HepG2 (cell line): ENCODE results near the gene NF2. TPM values are rescaled to one million over a fixed set of nuclear protein-coding genes. Genes with fewer than 3 reads are reported as not detected.

Experiments
- ADNP ChIP-seq: sonication (generic); formaldehyde crosslinking; IDR thresholded peaks from 2 replicates; pipeline ENCODE4 v1.4.0; 2020; ENCODE audit warnings: missing genetic modification reagents
- ARID2 ChIP-seq: sonication (generic); formaldehyde crosslinking; IDR thresholded peaks from 2 replicates; pipeline ENCODE4 v1.8.1; 2022; ENCODE audit warnings: mild to moderate bottlenecking, missing genetic modification reagents, borderline replicate concordance
- CEBPG ChIP-seq: IDR thresholded peaks from 2 replicates; pipeline ENCODE4 v1.6.1; 2016
- EZH2 ChIP-seq: conservative IDR thresholded peaks from 2 replicates; pipeline ENCODE4 v1.6.1; 2012; ENCODE audit warnings: mild to moderate bottlenecking, low read depth, low read length, moderate library complexity
- HMGA1 ChIP-seq: sonication (generic); formaldehyde crosslinking; conservative IDR thresholded peaks from 2 replicates; pipeline ENCODE4 v1.4.0; 2020; ENCODE audit warnings: missing genetic modification reagents
- KLF13 ChIP-seq: sonication (generic); formaldehyde crosslinking; IDR thresholded peaks from 2 replicates; pipeline ENCODE4 v1.4.0; 2020; ENCODE audit warnings: mild to moderate bottlenecking, missing genetic modification reagents
- LCORL ChIP-seq, 2 experiments: fragments of 450-650 bp in 1 of 2; sonication (generic) in 1 of 2; formaldehyde crosslinking in 1 of 2; IDR thresholded peaks; 2 replicates each; pipeline versions ENCODE4 v1.5.0 to v1.6.1; 2017 to 2020; ENCODE audit warnings: antibody characterized with exemption in 1 of 2, missing genetic modification reagents in 1 of 2
- MTF1 ChIP-seq: sonication (generic); formaldehyde crosslinking; IDR thresholded peaks from 2 replicates; pipeline ENCODE4 v1.5.0; 2020; ENCODE audit warnings: missing genetic modification reagents
- SP5 ChIP-seq: IDR thresholded peaks from 2 replicates; pipeline ENCODE4 v1.6.1; 2016; ENCODE audit warnings: low read depth, borderline replicate concordance
- ZBED4 ChIP-seq: sonication (generic); formaldehyde crosslinking; IDR thresholded peaks from 2 replicates; pipeline ENCODE4 v1.4.0; 2020; ENCODE audit warnings: missing genetic modification reagents, borderline replicate concordance
- ZBTB2 ChIP-seq: sonication (generic); formaldehyde crosslinking; IDR thresholded peaks from 2 replicates; pipeline ENCODE4 v1.8.0; 2022; ENCODE audit warnings: low read depth, missing genetic modification reagents
- ZNF484 ChIP-seq: sonication (generic); formaldehyde crosslinking; IDR thresholded peaks from 2 replicates; pipeline ENCODE4 v1.5.1; 2020; ENCODE audit warnings: mild to moderate bottlenecking, low read depth, missing genetic modification reagents, borderline replicate concordance
- ZNF674 ChIP-seq: sonication (generic); formaldehyde crosslinking; IDR thresholded peaks from 2 replicates; pipeline ENCODE4 v1.5.0; 2020; ENCODE audit warnings: low read depth, mild to moderate bottlenecking, missing genetic modification reagents
- polyA plus RNA-seq, 8 experiments: library from polyadenylated mRNA; depleted of rRNA in 3 of 8; stranded (reverse) in 7 of 8; unstranded in 1 of 8; fragments of >200 nt; fragmentation: Illumina TruSeq in 4 of 8; extraction: Trizol in 4 of 8; gene quantifications; 2 replicates each; pipeline versions ENCODE4 v1.2.1 to v1.2.3, GENCODE V29; 2011 to 2016; ENCODE audit warnings: low read depth in 4 of 8, missing spikeins in 1 of 8, mixed read lengths in 1 of 8; ENCODE audit not compliant: insufficient read depth in 1 of 8
- total RNA-seq, 5 experiments: library from RNA; depleted of rRNA; stranded (reverse); fragments of >200 nt; fragmentation: Illumina TruSeq; extraction: Trizol; gene quantifications; 2 replicates each; pipeline ENCODE4 v1.2.3, GENCODE V29; 2016; ENCODE audit warnings: low read depth in 1 of 5
- TF ChIP-seq, protein P1 (sequence below): IDR thresholded peaks from 2 replicates; pipeline ENCODE4 v1.6.1; 2018; ENCODE audit warnings: missing genetic modification reagents
- TF ChIP-seq, protein P2 (sequence below): sonication (generic); formaldehyde crosslinking; IDR thresholded peaks from 2 replicates; pipeline ENCODE4 v1.9.0; 2021; ENCODE audit warnings: missing genetic modification reagents, mild to moderate bottlenecking, borderline replicate concordance
- TF ChIP-seq, protein P3 (sequence below): sonication (generic); formaldehyde crosslinking; IDR thresholded peaks from 2 replicates; pipeline ENCODE4 v1.4.0; 2020; ENCODE audit warnings: mild to moderate bottlenecking, low read depth, missing genetic modification reagents

Gene NF2
- total and polyA plus RNA-seq, 2 of the 13 experiments (the other 11 are each of a cell fraction or from before 2014, with no cell fraction given), result 9.3 to 33.3 TPM

- TF ChIP-seq MTF1 (CRISPR knock-in tag) (0 out of 2 replicates have a peak, but pooled peaks have one; percentile 61), ZNF674 (CRISPR knock-in tag) (no peak), LCORL (IDR thresholded peaks at IDR 0.05) (no peak), LCORL (CRISPR knock-in tag; IDR thresholded peaks at IDR 0.05) (peak; percentile 86), ZBTB2 (CRISPR knock-in tag) (0 out of 2 replicates have a peak, but pooled peaks have one; percentile 30), ARID2 (CRISPR knock-in tag) (no peak), ADNP (CRISPR knock-in tag) (no peak), ZBED4 (CRISPR knock-in tag) (no peak), SP5 (CRISPR knock-in tag) (peak; percentile 62; the same call in 1 of the 2 replicates), EZH2 (no peak), HMGA1 (CRISPR knock-in tag) (no peak), ZNF484 (0 out of 2 replicates have a peak, but pooled peaks have one; percentile 49), CEBPG (no peak), KLF13 (CRISPR knock-in tag) (no peak)
- TF ChIP-seq, protein P1, sequence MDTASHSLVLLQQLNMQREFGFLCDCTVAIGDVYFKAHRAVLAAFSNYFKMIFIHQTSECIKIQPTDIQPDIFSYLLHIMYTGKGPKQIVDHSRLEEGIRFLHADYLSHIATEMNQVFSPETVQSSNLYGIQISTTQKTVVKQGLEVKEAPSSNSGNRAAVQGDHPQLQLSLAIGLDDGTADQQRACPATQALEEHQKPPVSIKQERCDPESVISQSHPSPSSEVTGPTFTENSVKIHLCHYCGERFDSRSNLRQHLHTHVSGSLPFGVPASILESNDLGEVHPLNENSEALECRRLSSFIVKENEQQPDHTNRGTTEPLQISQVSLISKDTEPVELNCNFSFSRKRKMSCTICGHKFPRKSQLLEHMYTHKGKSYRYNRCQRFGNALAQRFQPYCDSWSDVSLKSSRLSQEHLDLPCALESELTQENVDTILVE (CRISPR knock-in tag), result peak; percentile 68; the same call in 1 of the 2 replicates
- TF ChIP-seq, protein P2, sequence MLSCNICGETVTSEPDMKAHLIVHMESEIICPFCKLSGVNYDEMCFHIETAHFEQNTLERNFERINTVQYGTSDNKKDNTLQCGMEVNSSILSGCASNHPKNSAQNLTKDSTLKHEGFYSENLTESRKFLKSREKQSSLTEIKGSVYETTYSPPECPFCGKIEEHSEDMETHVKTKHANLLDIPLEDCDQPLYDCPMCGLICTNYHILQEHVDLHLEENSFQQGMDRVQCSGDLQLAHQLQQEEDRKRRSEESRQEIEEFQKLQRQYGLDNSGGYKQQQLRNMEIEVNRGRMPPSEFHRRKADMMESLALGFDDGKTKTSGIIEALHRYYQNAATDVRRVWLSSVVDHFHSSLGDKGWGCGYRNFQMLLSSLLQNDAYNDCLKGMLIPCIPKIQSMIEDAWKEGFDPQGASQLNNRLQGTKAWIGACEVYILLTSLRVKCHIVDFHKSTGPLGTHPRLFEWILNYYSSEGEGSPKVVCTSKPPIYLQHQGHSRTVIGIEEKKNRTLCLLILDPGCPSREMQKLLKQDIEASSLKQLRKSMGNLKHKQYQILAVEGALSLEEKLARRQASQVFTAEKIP, result no peak
- TF ChIP-seq, protein P3, sequence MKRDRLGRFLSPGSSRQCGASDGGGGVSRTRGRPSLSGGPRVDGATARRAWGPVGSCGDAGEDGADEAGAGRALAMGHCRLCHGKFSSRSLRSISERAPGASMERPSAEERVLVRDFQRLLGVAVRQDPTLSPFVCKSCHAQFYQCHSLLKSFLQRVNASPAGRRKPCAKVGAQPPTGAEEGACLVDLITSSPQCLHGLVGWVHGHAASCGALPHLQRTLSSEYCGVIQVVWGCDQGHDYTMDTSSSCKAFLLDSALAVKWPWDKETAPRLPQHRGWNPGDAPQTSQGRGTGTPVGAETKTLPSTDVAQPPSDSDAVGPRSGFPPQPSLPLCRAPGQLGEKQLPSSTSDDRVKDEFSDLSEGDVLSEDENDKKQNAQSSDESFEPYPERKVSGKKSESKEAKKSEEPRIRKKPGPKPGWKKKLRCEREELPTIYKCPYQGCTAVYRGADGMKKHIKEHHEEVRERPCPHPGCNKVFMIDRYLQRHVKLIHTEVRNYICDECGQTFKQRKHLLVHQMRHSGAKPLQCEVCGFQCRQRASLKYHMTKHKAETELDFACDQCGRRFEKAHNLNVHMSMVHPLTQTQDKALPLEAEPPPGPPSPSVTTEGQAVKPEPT (CRISPR knock-in tag), result peak; percentile 59; the same call in 1 of the 2 replicates
Observed at GRCh38 chr22:29603358-29604075, at the start of gene NF2 (continued).
